Activated naive CD8-positive, alpha-beta T cell treated with anti-CD3 and anti-CD28 coated beads for 36 hours (primary cell): Measurements from ENCODE around the gene DNAJC22. TPM values are rescaled to one million over a fixed set of nuclear protein-coding genes. Genes with fewer than 3 reads are reported as not detected.
"Not testable (repeated sequence)": the region's sequence is repeated elsewhere in the genome, so short reads cannot be mapped to it uniquely, and the experiment has no call there.

Experiments
- DNase-seq: peaks from one replicate; pipeline ENCODE4 v3.0.0; 2021
- H3K27ac Mint-ChIP-seq: one replicate; pipeline ENCODE4 v1.8.0; 2022; ENCODE audit warnings: mild to moderate bottlenecking, moderate library complexity, mixed read lengths
- H3K27me3 Mint-ChIP-seq: one replicate; pipeline ENCODE4 v1.8.0; 2022; ENCODE audit warnings: mild to moderate bottlenecking, mixed read lengths
- H3K36me3 Mint-ChIP-seq: one replicate; pipeline ENCODE4 v1.8.0; 2021; ENCODE audit warnings: mild to moderate bottlenecking, mixed read lengths
- H3K4me1 Mint-ChIP-seq: one replicate; pipeline ENCODE4 v1.8.0; 2021; ENCODE audit warnings: mixed read lengths
- H3K4me3 Mint-ChIP-seq: one replicate; pipeline ENCODE4 v1.8.0; 2022; ENCODE audit warnings: mild to moderate bottlenecking, moderate library complexity, mixed read lengths
- H3K9me3 Mint-ChIP-seq: one replicate; pipeline ENCODE4 v1.8.0; 2022; ENCODE audit warnings: mixed read lengths
- total RNA-seq, 2 experiments: library from RNA; stranded (reverse); gene quantifications; one replicate each; pipeline ENCODE4 v1.2.3, GENCODE V29; 2021

Gene DNAJC22
- total RNA-seq, 2 experiments from 2014 or later, result not detected

DNA sequence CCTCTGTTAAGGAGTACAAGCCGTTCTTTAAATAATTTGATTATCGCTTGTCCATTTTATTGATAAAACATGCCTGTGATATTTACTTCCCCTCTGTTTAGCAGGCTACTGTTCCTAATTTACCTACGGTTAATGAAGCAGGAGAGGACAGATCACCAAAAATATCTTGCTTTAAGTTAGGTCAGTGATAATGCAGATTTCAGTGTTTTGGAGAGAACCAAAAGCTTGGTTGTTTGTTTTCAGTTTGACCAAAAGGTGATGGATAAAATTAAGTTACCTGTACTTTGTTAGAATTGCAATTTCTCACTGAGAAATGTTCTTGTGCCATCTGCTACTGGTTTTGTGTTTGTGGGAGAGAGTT is 21.5 kb downstream of the DNAJC22 start:
- Mint-ChIP-seq H3K27me3 (no peaks in the 10 kb centered on the region), H3K9me3 (no peaks in the 10 kb centered on the region), H3K36me3 (peaks cover 4% of the 10 kb centered on the region), H3K4me1 (peaks cover 34% of the 10 kb centered on the region), H3K4me3 (peak overlapping the region; percentile 88), H3K27ac (no peak overlapping the region)
- no peak for DNase-seq

DNA sequence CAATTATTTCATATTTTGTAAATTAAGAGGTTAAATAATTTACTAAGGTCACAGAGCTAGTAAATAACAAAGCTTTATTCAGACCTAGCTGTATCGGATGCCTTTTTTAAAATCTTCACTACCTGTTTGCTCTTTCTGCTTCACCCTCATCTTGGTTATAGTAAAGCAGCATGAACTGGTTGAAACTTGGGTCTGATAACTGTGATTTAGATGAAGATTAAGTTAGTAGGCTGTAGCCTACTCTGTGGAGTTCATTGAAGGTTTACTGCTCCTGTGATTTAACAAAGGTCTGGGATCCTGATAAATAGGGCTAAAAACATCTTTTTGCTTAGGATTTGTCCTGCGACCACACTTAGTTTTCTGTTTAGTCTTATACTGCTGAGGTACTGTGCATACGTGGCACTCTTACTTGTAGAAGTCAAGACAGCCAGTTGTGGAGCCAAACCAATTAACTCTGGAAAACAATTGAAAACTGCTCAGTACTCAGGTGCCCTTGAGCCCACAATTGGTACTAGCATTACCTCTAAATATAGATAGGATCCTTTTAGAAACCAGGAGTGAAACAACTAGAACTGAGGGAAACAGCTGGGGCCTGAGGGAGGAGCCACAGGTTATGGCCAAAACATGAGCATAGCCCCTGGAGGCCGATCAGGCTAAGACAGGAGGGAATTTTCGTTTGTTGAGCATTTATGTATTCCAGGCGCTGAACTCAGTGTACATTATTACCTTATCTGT is 22.9 kb downstream of the DNAJC22 start:
- H3K36me3 Mint-ChIP-seq, result peaks cover 4% of the 10 kb centered on the region
- H3K27me3 Mint-ChIP-seq, result no peaks in the 10 kb centered on the region
- H3K4me1 Mint-ChIP-seq, result peaks cover 34% of the 10 kb centered on the region
- peak overlapping the region; percentile 14 for H3K4me3 Mint-ChIP-seq
- DNase-seq, result peak; percentile 29
- H3K9me3 Mint-ChIP-seq, result no peaks in the 10 kb centered on the region
- H3K27ac Mint-ChIP-seq, result no peak overlapping the region

DNA sequence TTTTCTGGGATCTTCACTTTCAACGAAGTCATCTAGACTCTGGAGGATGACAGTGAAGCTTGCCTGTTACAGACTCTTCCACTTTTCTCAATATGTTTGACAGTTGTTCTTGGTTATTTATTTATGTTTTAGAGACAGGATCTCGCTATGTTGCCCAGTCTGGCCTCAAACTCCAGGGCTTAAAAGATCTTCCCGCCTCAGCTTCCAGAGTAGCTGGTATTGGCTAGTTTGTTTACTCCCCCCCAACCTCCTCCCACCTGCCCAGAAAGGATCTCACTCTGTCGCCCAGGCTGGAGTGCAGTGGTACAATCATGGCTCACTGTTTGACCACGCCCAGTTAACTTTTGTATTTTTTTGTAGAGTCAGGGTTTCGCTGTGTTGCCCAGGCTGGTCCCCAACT is 23.9 kb downstream of the DNAJC22 start:
- Mint-ChIP-seq H3K9me3 (no peaks in the 10 kb centered on the region), H3K27me3 (no peaks in the 10 kb centered on the region), H3K27ac (peak overlapping the region; percentile 4), H3K4me1 (peaks cover 33% of the 10 kb centered on the region), H3K36me3 (peaks cover 4% of the 10 kb centered on the region), H3K4me3 (no peak overlapping the region)
- no peak for DNase-seq

DNA sequence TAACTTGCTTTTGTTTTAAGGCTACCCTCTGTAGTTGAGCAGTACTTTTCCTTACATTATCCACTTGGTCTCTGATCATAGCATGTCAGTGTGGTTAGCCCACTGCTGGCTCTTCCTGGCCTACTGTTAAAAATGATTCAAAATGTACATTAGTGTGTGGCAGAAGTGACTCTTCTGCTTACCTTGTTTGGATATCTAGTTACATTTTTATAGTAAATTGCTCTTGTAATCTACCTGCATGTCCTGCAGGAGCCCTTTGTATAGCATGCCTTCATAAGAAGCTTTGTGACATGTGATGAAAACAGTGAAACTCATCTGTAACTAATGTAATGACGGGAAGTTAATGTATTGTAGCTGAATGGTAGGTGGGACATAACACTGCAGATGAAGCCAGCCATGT is 28.7 kb downstream of the DNAJC22 start:
- Mint-ChIP-seq H3K9me3 (no peaks in the 10 kb centered on the region), H3K4me3 (no peak overlapping the region), H3K27ac (no peak overlapping the region), H3K27me3 (no peaks in the 10 kb centered on the region), H3K4me1 (peaks cover 6% of the 10 kb centered on the region), H3K36me3 (peaks cover 2% of the 10 kb centered on the region)
- no peak for DNase-seq

DNA sequence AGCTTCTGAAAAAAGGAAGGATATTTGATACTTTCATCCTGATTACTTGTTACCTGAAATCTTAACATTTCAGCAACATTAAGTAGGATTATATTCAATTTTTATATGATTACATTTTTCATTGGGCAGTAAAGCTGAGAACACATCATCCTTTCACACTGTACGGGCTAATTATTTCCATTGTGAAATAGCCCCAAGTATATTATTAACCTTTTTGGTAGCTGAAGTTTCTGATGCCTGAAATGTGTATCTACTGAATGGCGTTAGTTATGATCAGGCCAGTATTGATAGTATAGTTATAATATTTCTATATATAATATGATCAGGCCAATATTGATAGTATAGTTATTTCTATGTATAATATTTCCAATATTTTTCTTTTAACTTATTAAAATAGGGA is 30.7 kb downstream of the DNAJC22 start:
- DNase-seq, result no peak
- Mint-ChIP-seq H3K4me1 (peaks cover 3% of the 10 kb centered on the region), H3K4me3 (no peak overlapping the region), H3K9me3 (no peaks in the 10 kb centered on the region), H3K27me3 (no peaks in the 10 kb centered on the region), H3K27ac (no peak overlapping the region), H3K36me3 (peaks cover 2% of the 10 kb centered on the region)

DNA sequence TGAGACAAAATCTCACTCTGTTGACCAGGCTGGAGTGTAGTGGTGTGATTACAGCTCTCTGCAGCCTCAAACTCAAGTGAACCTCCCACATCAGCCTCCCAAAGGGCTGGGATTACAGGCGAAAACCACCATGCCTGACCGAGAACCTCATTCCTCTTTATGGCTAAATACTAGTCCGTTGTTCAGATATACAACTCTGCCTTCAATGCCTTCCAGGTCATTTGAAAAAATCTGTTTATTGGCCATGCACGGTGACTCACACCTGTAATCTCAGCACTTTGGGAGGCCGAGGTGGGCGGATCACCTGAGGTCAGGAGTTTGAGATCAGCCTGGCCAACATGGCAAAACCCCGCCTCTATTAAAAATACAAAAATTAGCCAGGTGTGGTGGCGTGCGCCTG is 33.5 kb downstream of the DNAJC22 start:
- not testable (repeated sequence) for H3K36me3 Mint-ChIP-seq, H3K27me3 Mint-ChIP-seq, H3K4me1 Mint-ChIP-seq, H3K27ac Mint-ChIP-seq, DNase-seq, H3K4me3 Mint-ChIP-seq, H3K9me3 Mint-ChIP-seq

DNA sequence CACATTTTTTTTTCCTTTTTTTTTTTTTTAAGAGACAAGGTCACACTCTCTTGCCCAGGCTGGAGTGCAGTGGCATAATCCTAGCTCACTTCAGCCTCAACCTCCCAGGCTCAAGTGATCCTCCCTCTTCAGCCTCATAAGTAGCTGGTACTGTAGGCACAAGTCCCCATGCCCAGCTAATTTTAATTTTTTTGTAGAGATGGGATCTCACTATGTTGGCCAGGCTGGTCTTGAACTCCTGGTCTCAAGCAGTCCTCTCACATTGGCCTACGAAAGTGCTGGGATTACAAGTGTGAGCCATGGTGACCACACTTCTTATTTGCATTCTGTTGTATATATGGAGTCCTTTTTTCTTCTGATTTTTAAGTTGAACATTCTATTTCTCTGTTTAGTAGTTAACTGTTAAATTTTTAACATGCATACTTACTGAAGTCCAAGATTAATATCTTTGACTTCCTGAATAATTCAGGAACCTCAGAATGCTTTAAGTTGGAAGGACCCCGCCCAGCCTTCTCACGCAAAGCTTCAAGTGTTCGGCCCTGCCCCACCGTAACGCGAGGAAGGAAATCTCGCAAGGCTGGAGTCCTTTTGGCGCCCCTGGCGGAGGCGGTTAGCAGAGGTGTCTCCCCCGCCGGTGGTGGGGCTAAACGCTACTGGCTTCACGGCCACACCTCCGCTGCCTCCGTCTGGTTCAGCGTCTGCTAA is 42.1 kb downstream of the DNAJC22 start:
- Mint-ChIP-seq H3K27ac (no peak overlapping the region), H3K27me3 (no peaks in the 10 kb centered on the region), H3K36me3 (peaks cover 3% of the 10 kb centered on the region), H3K9me3 (no peaks in the 10 kb centered on the region), H3K4me3 (no peak overlapping the region), H3K4me1 (no peaks in the 10 kb centered on the region)
- peak; percentile 65 for DNase-seq

DNA sequence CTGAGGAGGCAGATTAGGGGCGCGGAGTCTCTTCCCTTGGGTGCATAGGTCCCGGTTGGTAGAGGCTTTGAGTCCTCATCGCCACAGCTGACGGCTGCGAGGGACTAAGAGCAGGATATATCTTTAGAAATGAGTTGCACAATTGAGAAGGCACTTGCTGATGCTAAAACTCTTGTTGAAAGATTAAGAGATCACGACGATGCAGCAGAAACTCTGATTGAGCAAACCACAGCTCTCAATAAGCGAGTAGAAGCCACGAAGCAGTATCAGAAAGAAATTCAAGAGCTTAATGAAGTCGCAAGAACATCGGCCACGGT is 42.7 kb downstream of the DNAJC22 start:
- H3K4me1 Mint-ChIP-seq, result no peaks in the 10 kb centered on the region
- H3K27ac Mint-ChIP-seq, result no peak overlapping the region
- no peak overlapping the region for H3K4me3 Mint-ChIP-seq
- H3K27me3 Mint-ChIP-seq, result no peaks in the 10 kb centered on the region
- no peaks in the 10 kb centered on the region for H3K9me3 Mint-ChIP-seq
- H3K36me3 Mint-ChIP-seq, result peaks cover 3% of the 10 kb centered on the region
- DNase-seq, result no peak

DNA sequence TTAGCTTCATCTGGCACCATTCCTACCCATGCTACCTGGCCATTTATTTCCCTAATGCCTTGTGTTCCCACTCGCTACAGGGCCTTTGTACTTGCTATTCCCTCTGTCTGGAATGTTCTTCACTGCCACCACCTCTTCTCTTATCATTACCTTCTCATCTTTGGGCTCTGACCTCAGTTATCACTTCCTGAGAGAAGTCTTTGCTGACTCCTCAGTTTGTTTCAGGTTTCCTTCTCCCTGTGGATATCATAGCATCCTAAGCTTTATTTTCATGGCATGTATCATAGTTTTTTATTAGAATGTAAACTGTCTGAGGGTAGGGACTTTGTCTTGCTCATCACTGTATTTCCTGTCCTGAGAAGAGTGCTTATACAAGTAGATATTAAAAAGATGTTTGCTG is 50.3 kb downstream of the DNAJC22 start:
- no peak overlapping the region for H3K27ac Mint-ChIP-seq
- H3K36me3 Mint-ChIP-seq, result no peaks in the 10 kb centered on the region
- H3K4me1 Mint-ChIP-seq, result no peaks in the 10 kb centered on the region

DNA sequence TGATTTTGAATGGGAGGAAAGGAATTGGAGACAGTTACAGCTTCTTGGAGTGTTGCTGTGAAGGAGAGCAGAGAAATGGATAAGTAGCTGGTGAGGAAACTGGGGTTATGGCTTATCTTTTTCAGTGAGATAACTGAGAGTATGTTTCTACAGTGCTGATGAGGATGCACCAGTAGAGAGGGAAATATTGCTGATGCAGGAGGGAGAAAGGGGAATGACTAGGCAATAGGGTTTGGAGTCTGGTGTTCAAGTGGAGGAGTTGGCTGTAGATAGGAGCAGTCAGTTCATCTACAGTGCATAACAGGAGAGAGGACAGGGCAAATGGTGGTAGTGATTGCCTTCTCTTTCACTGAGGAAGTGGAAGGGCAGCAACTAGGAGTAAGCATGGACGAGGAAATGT is 53.6 kb downstream of the DNAJC22 start:
- H3K9me3 Mint-ChIP-seq, result no peaks in the 10 kb centered on the region
- H3K27me3 Mint-ChIP-seq, result no peaks in the 10 kb centered on the region
- H3K4me1 Mint-ChIP-seq, result peaks cover 5% of the 10 kb centered on the region
- DNase-seq, result no peak
- no peak overlapping the region for H3K4me3 Mint-ChIP-seq
- H3K27ac Mint-ChIP-seq, result no peak overlapping the region
- no peaks in the 10 kb centered on the region for H3K36me3 Mint-ChIP-seq

More for the DNA sequence above, 50.3 kb downstream of the DNAJC22 start:
- Mint-ChIP-seq H3K9me3 (no peaks in the 10 kb centered on the region), H3K4me3 (no peak overlapping the region), H3K27me3 (no peaks in the 10 kb centered on the region)
- DNase-seq, result no peak

Other genes starting within 250 kb of the DNAJC22 start
- gene LMBR1L, start 236.0 kb upstream of the DNAJC22 start, total RNA-seq, result 10 to 100 TPM; 21.9 to 25.4 TPM
- 1,000 to 10,000 TPM; 2,350 to 2,390 TPM for gene TUBA1B, start 215.5 kb upstream of the DNAJC22 start, total RNA-seq
- 10 to 100 TPM; 54.3 to 55.0 TPM for gene TUBA1A, start 157.8 kb upstream of the DNAJC22 start, total RNA-seq
- gene TUBA1C, start 81.8 kb upstream of the DNAJC22 start, total RNA-seq, result 100 to 1,000 TPM; 315 to 343 TPM
- not detected for gene PRPH, start 51.7 kb upstream of the DNAJC22 start, total RNA-seq
- 10 to 100 TPM; 56.6 to 59.7 TPM for gene TROAP, start 23.6 kb upstream of the DNAJC22 start, total RNA-seq
- not detected for gene C1QL4, start 9.7 kb upstream of the DNAJC22 start, total RNA-seq
- gene SPATS2, start 20.6 kb downstream of the DNAJC22 start, total RNA-seq, result 1 to 10 TPM; 8.5 to 9.1 TPM
- 10 to 100 TPM; 10.2 to 10.9 TPM for gene KCNH3, start 192.1 kb downstream of the DNAJC22 start, total RNA-seq
- gene MCRS1, start 221.3 kb downstream of the DNAJC22 start, total RNA-seq, result 10 to 100 TPM; 73.6 to 78.2 TPM